Measurements from ENCODE around the gene NQO2.

The NQO2 gene

GRCh38 chr6:2999618-3000557 is at the start of gene NQO2:
NQO2 (plus strand) TSS chr6:2999894; CDS start chr6:3006553, 6,659 bp downstream.
- peak within 1 kb of the TSS; percentile 89 for H3K4me3 ChIP-seq (ENCODE audit: low read length)
- TF ChIP-seq CTCF (conservative IDR thresholded peaks at IDR 0.05; ENCODE audit: low read length), result peak; percentile 9; the same call in 1 of the 2 replicates
- DNase-seq (ENCODE audit: low read depth), result peak; percentile 80

GRCh38 chr6:2950713-2951112 is 49.0 kb upstream of the NQO2 start:
- no peak for DNase-seq (ENCODE audit: low read depth)
- TF ChIP-seq CTCF (conservative IDR thresholded peaks at IDR 0.05; ENCODE audit: low read length), result no peak
- H3K4me3 ChIP-seq (ENCODE audit: low read length), result no peak overlapping the region

- DNase-seq (ENCODE audit: low read depth), result no peak
- no peak overlapping the region for H3K4me3 ChIP-seq (ENCODE audit: low read length)
- TF ChIP-seq CTCF (conservative IDR thresholded peaks at IDR 0.05; ENCODE audit: low read length), result no peak
Observed at GRCh38 chr6:2951728-2952127, 48.0 kb upstream of the NQO2 start.

- H3K4me3 ChIP-seq (ENCODE audit: low read length), result no peak overlapping the region; the same call in 1 of the 2 replicates
- peak; percentile 95 for TF ChIP-seq CTCF (conservative IDR thresholded peaks at IDR 0.05; ENCODE audit: low read length)
- DNase-seq (ENCODE audit: low read depth), result peak; percentile 95
Observed at GRCh38 chr6:2952557-2953095, 47.1 kb upstream of the NQO2 start.

GRCh38 chr6:2953098-2953497 is 46.6 kb upstream of the NQO2 start:
- DNase-seq (ENCODE audit: low read depth), result no peak
- TF ChIP-seq CTCF (conservative IDR thresholded peaks at IDR 0.05; ENCODE audit: low read length), result no peak
- no peak overlapping the region; the same call in 1 of the 2 replicates for H3K4me3 ChIP-seq (ENCODE audit: low read length)

- no peak overlapping the region for H3K4me3 ChIP-seq (ENCODE audit: low read length)
- TF ChIP-seq CTCF (conservative IDR thresholded peaks at IDR 0.05; ENCODE audit: low read length), result no peak
- peak; percentile 54 for DNase-seq (ENCODE audit: low read depth)
Observed at GRCh38 chr6:2956930-2957685, 42.6 kb upstream of the NQO2 start.

Measured in AG10803 (cell line).